Measurements from ENCODE around the gene ZFAND4.
"Not testable (repeated sequence)": the region's sequence is repeated elsewhere in the genome, so short reads cannot be mapped to it uniquely, and the experiment has no call there.

Gene ZFAND4

DNA sequence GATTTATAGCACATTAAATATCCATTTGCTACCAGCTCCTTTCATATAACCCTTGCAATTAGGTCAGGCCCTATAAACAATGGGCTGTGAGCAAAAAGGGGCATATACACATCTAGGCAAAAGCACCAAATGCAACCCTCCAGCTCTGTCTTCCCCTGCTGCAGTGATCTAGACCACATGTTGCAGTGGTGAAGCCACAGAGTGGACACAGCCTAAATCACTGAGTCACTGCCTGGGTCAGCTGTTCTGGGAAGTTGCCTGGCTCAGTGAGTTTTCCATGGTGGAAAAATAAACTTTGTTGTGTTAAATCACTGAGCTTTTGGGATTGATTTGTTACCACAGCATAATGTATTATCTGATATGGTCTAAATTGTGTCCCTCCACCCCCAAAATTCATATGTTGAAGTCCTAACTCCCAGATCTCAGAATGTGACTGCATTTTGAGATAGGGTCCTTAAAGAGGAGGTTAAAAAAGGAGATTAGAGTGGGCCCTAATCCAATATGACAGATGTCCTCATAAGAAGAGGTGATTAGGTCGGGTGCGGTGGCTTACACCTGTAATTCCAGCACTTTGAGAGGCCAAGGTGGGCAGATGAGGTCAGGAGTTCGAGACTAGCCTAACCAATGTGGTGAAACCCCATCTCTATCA lies 70.4 kb downstream of the ZFAND4 start:
- DNase-seq (ENCODE audit: low read depth), result no peak
- TF ChIP-seq, protein P1, sequence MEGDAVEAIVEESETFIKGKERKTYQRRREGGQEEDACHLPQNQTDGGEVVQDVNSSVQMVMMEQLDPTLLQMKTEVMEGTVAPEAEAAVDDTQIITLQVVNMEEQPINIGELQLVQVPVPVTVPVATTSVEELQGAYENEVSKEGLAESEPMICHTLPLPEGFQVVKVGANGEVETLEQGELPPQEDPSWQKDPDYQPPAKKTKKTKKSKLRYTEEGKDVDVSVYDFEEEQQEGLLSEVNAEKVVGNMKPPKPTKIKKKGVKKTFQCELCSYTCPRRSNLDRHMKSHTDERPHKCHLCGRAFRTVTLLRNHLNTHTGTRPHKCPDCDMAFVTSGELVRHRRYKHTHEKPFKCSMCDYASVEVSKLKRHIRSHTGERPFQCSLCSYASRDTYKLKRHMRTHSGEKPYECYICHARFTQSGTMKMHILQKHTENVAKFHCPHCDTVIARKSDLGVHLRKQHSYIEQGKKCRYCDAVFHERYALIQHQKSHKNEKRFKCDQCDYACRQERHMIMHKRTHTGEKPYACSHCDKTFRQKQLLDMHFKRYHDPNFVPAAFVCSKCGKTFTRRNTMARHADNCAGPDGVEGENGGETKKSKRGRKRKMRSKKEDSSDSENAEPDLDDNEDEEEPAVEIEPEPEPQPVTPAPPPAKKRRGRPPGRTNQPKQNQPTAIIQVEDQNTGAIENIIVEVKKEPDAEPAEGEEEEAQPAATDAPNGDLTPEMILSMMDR (IDR thresholded peaks at IDR 0.05; ENCODE audit: control insufficient read depth, insufficient read depth, low read depth, low read length, missing control alignments), result no peak

GRCh38 chr10:45601254-45601930 lies 71.2 kb downstream of the ZFAND4 start:
- not testable (repeated sequence) for H3K4me3 ChIP-seq (ENCODE audit: control insufficient read depth, low read depth, low read length); DNase-seq (ENCODE audit: low read depth)

More for the DNA sequence above, 70.4 kb downstream of the ZFAND4 start:
- H3K4me3 ChIP-seq (ENCODE audit: control insufficient read depth, low read depth, low read length), result no peak overlapping the region

DNA sequence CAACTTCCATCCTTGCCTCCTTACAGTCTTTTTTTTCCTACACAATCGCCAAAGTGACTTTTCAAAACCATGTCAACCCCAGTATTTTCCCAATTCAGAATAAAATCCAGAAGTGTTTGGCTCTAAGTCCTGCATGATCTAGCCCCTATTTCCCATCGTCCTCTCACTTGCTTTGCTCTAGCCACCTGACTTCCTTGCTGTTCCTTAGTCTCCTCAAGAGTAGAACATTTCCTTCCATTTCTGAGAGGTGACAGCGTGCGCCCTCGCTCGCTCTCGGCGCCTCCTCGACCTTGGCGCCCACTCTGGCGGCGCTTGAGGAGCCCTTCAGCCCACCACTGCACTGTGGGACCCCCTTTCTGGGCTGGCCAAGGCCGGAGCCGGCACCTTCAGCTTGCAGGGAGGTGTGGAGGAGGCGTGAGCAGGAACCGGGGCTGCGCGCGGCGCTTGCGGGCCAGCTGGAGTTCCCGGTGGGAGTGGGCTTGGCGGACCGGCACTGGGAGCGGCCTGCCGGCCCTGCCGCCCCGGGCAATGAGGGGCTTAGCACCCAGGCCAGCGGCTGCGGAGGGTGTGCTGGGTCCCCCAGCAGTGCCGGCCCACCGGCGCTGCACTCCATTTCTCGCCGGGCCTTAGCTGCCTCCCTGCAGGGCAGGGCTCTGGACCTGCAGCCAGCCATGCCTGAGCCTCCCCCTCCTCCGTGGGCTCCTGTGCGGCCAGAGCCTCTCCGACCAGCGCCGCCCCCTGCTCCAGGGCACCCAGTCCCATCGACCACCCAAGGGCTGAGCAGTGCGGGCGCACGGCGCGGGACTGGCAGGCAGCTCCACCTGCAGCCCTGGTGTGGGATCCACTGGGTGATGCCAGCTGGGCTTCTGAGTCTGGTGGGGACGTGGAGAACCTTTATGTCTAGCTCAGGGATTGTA lies 72.0 kb downstream of the ZFAND4 start:
- not testable (repeated sequence) for H3K4me3 ChIP-seq (ENCODE audit: control insufficient read depth, low read depth, low read length)

GRCh38 chr10:45599646-45600045 lies 72.9 kb downstream of the ZFAND4 start:
- no peak overlapping the region for H3K4me3 ChIP-seq (ENCODE audit: control insufficient read depth, low read depth, low read length)
- TF ChIP-seq, protein P1 (IDR thresholded peaks at IDR 0.05; ENCODE audit: control insufficient read depth, insufficient read depth, low read depth, low read length, missing control alignments), result no peak
- DNase-seq (ENCODE audit: low read depth), result no peak

More for the DNA sequence above, 72.0 kb downstream of the ZFAND4 start:
- not testable (repeated sequence) for DNase-seq (ENCODE audit: low read depth)

DNA sequence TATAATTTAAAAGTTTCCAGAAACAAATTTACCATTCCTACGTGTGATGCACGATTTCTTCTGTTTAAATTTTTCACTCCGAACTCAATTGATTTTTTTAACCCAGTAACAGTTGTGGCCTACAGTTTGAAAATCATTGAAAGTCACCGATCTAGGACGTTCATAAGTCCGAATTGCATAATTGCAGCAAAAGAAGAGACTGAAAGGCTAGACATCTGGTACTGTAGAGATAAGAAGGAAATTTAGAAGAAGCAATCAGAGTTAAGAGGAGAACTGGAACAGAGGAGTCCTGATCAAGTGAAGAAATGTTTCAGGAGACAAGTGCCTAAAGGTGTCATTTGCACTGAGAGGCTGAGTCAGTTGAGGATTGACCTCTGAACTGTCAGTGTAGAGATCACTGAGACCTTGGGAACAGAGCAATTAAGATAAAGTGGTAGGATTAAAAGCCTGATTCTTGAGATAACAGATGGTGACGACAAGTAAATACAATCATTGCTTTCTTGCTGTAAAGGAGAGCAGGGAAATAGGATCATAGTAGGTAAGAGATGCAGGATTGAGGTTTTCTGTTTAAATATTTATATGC lies 73.5 kb downstream of the ZFAND4 start:
- TF ChIP-seq, protein P1 (IDR thresholded peaks at IDR 0.05; ENCODE audit: control insufficient read depth, insufficient read depth, low read depth, low read length, missing control alignments), result no peak
- no peak overlapping the region for H3K4me3 ChIP-seq (ENCODE audit: control insufficient read depth, low read depth, low read length)
- no peak for DNase-seq (ENCODE audit: low read depth)

- TF ChIP-seq, protein P1 (IDR thresholded peaks at IDR 0.05; ENCODE audit: control insufficient read depth, insufficient read depth, low read depth, low read length, missing control alignments), result no peak
- H3K4me3 ChIP-seq (ENCODE audit: control insufficient read depth, low read depth, low read length), result no peak overlapping the region
- DNase-seq (ENCODE audit: low read depth), result no peak
Observed at GRCh38 chr10:45596526-45596925, 76.0 kb downstream of the ZFAND4 start.

DNA sequence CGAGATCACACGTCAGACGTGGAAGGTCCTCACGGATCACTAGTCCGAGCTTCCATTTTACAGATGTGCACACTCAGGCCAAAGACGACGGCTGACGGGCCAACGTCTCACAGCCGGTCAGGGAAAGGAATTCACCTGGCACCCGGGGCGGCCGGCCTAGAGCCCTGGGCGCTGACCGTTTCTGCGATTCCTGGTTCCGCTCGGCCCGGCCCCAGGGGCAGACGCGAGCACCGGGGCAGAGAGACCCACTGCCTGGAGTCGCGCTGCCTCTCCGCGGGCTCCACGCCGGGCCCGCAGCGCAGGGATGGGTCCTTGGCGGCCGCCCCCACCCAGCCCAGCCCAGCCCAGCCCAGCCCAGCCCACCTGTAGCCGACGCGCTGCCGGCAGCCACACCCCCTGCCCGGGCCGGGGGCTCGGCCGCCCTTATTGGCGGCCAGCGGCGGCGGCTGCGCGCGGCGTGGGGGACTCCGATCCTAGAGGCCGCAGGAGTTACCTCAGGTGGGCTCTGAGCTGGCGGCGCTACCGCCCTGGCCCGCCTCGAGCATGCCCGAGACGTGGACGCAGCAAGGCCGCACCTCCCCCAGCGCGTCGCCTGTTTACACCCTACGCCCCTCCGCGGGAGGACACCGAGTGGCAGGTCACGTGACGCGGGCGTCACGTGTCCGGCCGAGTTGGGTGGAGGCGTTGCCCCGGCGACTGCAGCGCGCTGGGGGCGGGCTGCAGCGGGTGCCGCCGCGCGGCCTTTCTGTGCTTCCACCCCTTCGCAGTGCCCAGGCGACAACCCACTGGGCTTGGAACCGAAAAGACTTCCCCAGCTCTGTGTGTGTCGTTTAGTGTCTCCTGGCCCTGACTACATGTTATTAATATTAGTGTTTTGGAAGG lies 78.1 kb downstream of the ZFAND4 start:
- peak overlapping the region; percentile 59 for H3K4me3 ChIP-seq (ENCODE audit: control insufficient read depth, low read depth, low read length)
- TF ChIP-seq, protein P1 (IDR thresholded peaks at IDR 0.05; ENCODE audit: control insufficient read depth, insufficient read depth, low read depth, low read length, missing control alignments), result peak; percentile 6
- DNase-seq (ENCODE audit: low read depth), result peak; percentile 62
